Neural crest cell (in vitro differentiated cells): ENCODE measurements around the gene CDC42BPA. TPM values are rescaled to one million over a fixed set of nuclear protein-coding genes. Genes with fewer than 3 reads are reported as not detected.
A peak's percentile ranks its signal among the peaks of the same experiment; 100 is the strongest.

Source experiments
- DNase-seq: peaks from one replicate; pipeline ENCODE4 v3.0.0; 2021; ENCODE audit warnings: low read depth, mixed read lengths, low spot score
- H3K27ac Mint-ChIP-seq: one replicate; pipeline ENCODE4 v1.8.0; 2021; ENCODE audit warnings: mild to moderate bottlenecking, mixed read lengths; ENCODE audit not compliant: unreplicated experiment
- H3K27me3 Mint-ChIP-seq: 2 replicates; pipeline ENCODE4 v1.8.0; 2021; ENCODE audit warnings: low read depth, mild to moderate bottlenecking, mixed read lengths
- H3K36me3 Mint-ChIP-seq: 2 replicates; pipeline ENCODE4 v1.8.0; 2021; ENCODE audit warnings: low read depth, mild to moderate bottlenecking, mixed read lengths
- H3K4me1 Mint-ChIP-seq: 2 replicates; pipeline ENCODE4 v1.8.0; 2021; ENCODE audit warnings: mixed read lengths
- H3K4me3 Mint-ChIP-seq: one replicate; pipeline ENCODE4 v1.8.0; 2021; ENCODE audit warnings: mild to moderate bottlenecking, mixed read lengths
- H3K9me3 Mint-ChIP-seq: 2 replicates; pipeline ENCODE4 v1.8.0; 2021; ENCODE audit warnings: mixed read lengths
- total RNA-seq: library from RNA; stranded (reverse); gene quantifications from 2 replicates; pipeline ENCODE4 v1.2.1, GENCODE V29; 2021
- TF ChIP-seq, protein P1 (sequence below): fragments of 200-600 bp; sonication (generic); conservative IDR thresholded peaks from 2 replicates; pipeline ENCODE4 v1.5.0; 2021; ENCODE audit warnings: antibody characterized with exemption, mild to moderate bottlenecking

The CDC42BPA gene
- total RNA-seq, 1 donor from 2014 or later = 35.6 TPM

DNA sequence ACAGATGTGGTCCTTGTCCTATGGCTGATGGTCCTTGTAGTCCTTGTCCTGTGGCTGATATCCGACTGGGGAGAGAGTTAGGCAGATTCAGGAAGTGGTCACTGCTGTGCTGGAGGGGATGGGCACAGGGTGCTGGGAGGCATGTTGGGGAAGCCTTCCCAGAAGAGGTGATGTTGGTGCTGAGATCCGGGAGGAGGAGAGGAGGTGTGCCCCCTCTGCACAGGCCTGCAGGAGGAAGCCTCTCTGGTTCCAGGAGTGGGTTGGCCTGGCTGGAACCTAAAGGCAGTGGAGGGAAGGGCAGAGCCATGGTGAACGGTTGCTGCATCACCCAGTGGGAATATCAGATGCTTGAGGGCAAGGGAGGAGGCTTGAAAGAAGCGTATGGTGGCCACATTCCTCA lies 363.5 kb downstream of the CDC42BPA start:
- TF ChIP-seq, protein P1, sequence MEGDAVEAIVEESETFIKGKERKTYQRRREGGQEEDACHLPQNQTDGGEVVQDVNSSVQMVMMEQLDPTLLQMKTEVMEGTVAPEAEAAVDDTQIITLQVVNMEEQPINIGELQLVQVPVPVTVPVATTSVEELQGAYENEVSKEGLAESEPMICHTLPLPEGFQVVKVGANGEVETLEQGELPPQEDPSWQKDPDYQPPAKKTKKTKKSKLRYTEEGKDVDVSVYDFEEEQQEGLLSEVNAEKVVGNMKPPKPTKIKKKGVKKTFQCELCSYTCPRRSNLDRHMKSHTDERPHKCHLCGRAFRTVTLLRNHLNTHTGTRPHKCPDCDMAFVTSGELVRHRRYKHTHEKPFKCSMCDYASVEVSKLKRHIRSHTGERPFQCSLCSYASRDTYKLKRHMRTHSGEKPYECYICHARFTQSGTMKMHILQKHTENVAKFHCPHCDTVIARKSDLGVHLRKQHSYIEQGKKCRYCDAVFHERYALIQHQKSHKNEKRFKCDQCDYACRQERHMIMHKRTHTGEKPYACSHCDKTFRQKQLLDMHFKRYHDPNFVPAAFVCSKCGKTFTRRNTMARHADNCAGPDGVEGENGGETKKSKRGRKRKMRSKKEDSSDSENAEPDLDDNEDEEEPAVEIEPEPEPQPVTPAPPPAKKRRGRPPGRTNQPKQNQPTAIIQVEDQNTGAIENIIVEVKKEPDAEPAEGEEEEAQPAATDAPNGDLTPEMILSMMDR = no peak
- Mint-ChIP-seq H3K4me1 (peaks cover 3% of the 10 kb centered on the region), H3K4me3 (no peak overlapping the region), H3K27ac (peak overlapping the region; percentile 67), H3K27me3 (no peaks in the 10 kb centered on the region), H3K36me3 (peaks cover 6% of the 10 kb centered on the region), H3K9me3 (peaks cover 3% of the 10 kb centered on the region)
- DNase-seq = no peak

DNA sequence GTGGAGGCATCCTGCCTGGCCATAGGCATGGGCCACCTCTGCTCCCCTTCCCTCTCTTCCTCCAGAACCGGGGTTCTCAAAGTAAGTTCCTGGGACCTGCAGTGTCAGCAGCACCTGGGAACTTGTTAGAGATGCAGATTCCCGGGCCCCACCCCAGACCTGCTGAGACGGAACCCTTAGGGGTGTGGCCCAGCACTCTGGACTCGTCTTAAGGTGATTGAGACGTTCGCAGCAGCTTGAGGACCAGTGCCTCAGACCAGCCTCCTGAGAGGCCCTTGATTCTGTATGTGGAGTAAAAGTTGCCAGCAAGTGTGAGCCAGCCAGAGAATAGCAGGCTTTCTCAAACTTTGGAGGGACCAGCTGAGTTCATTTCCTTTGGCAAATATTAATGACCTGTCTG lies 364.0 kb downstream of the CDC42BPA start:
- H3K27ac Mint-ChIP-seq = no peak overlapping the region
- TF ChIP-seq, protein P1 = no peak
- H3K4me1 Mint-ChIP-seq = peaks cover 3% of the 10 kb centered on the region
- peaks cover 6% of the 10 kb centered on the region for H3K36me3 Mint-ChIP-seq
- no peaks in the 10 kb centered on the region for H3K27me3 Mint-ChIP-seq
- H3K9me3 Mint-ChIP-seq = peaks cover 3% of the 10 kb centered on the region
- DNase-seq = no peak
- H3K4me3 Mint-ChIP-seq = no peak overlapping the region

DNA sequence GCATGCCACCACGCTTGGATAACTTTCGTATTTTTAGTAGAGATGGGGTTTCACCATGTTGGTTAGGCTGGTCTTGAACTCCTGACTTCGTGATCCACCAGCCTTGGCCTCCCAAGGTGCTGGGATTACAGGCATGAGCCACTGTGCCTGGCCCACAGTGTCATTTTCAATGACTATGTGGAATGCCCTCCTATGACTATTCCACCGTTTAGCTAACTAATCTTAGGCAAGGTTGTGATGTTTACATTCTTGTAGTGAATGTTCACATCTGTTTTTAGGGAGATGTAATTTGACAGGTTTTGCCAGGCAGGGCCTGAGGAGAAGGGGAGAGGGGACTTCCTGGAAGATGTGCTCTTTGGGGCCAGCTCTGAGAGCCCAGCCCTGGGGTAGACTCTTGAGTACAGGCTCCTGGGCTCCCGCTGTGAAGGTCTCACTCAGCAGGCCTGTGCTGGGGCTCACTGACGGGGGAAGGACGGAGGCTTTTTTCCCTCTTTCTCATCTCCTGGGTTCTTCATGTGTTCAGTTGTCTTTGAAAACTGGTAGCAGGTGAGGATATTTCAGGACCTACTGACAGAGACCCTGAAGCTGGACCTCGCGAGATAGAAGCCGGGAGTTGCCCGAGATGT lies 365.0 kb downstream of the CDC42BPA start:
- no peak for DNase-seq
- no peak overlapping the region for H3K4me3 Mint-ChIP-seq
- peaks cover 3% of the 10 kb centered on the region for H3K4me1 Mint-ChIP-seq
- TF ChIP-seq, protein P1 = no peak
- H3K27me3 Mint-ChIP-seq = no peaks in the 10 kb centered on the region
- H3K9me3 Mint-ChIP-seq = peaks cover 3% of the 10 kb centered on the region
- H3K27ac Mint-ChIP-seq = no peak overlapping the region
- peaks cover 4% of the 10 kb centered on the region for H3K36me3 Mint-ChIP-seq

DNA sequence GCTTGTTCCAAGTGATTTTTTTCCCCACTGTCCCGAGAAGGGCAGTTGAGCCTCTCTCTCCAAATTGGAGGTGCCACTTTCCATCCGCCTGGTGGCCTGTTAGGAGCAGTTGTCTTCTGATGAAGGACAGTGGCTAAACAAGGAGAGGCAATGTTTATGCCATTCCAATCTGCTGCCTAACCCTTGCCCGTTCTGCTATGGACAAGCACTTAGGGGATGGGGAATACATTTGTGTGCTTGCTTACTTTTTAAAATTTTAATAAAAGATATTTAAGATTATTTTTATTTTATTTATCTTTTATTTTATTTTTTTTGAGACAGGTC lies 366.2 kb downstream of the CDC42BPA start:
- H3K36me3 Mint-ChIP-seq = peaks cover 6% of the 10 kb centered on the region
- H3K27me3 Mint-ChIP-seq = no peaks in the 10 kb centered on the region
- TF ChIP-seq, protein P1 = no peak
- H3K27ac Mint-ChIP-seq = no peak overlapping the region
- H3K4me3 Mint-ChIP-seq = no peak overlapping the region
- peaks cover 3% of the 10 kb centered on the region for H3K4me1 Mint-ChIP-seq
- no peak for DNase-seq
- H3K9me3 Mint-ChIP-seq = peaks cover 4% of the 10 kb centered on the region

DNA sequence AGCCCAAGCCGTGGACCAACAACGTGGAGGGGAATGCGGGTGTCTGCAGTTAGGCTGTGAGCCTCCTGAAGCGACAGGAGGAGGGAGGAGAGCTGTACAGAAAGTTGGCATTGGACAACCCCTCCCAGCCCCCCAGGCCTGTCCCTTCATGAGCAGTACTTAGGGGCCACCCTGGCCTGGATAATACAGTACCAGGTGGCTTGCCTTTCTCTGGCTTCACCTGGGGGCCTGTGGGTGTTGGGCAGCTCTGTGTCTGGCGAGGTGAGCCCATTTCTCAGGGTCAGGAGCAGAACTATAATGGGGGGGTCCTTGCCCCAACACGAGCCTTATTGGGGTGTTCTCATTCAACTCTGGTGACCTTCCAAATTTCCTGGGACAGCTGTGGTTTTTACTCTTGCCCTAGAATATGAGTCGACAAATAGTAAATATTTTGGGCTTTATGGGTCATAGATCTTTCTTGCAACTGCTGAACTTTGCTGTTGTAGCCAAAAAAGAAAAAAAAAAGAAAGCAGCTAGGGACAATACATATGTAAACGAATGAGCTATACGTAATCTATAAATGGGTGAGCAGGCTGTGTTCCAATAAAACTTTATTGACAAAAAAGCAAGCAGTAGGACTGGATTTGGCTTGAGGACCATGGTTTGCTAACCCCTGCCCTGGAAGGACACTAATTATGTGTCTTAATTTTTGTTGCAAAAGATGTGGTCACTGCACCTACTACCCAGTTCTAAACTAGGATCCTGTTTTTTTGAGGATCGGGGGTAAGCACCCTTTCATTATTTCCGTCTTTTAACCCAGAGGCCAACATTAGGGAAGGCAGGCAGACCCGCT lies 366.8 kb downstream of the CDC42BPA start:
- Mint-ChIP-seq H3K36me3 (peaks cover 6% of the 10 kb centered on the region), H3K4me3 (no peak overlapping the region), H3K4me1 (peaks cover 3% of the 10 kb centered on the region), H3K27me3 (no peaks in the 10 kb centered on the region), H3K9me3 (peaks cover 6% of the 10 kb centered on the region), H3K27ac (no peak overlapping the region)
- no peak for DNase-seq
- TF ChIP-seq, protein P1 = no peak
